Measurements from ENCODE around the gene GRK5.

Gene GRK5

GRCh38 chr10:119498889-119499676 lies 291.7 kb downstream of the GRK5 start:
- H3K9ac ChIP-seq (ENCODE audit: low read length) = no peak overlapping the region
- no peak overlapping the region for H3K18ac ChIP-seq (ENCODE audit: low read depth in 1 of 2, low read length in 2 of 2)
- no peak overlapping the region for H2BK120ac ChIP-seq (ENCODE audit: low read depth, low read length)
- no peak overlapping the region for H4K8ac ChIP-seq (ENCODE audit: low read length)
- H3K27me3 ChIP-seq (ENCODE audit: control insufficient read depth in 1 of 2, insufficient read depth in 1 of 2, low read length in 2 of 2) = no peaks in the 10 kb centered on the region
- H3K4me2 ChIP-seq (ENCODE audit: low read length, poor library complexity, severe bottlenecking) = peak overlapping the region; percentile 35
- no peak overlapping the region for H2BK12ac ChIP-seq (ENCODE audit: low read length in 2 of 2)
- H3K4me1 ChIP-seq (ENCODE audit: control insufficient read depth, insufficient read depth, low read depth, low read length) = peaks cover 4% of the 10 kb centered on the region
- peak; percentile 44 for DNase-seq
- no peak overlapping the region for H3K4me3 ChIP-seq (ENCODE audit: insufficient read depth in 1 of 2, low read depth in 1 of 2, low read length in 2 of 2)
- H3K14ac ChIP-seq (ENCODE audit: low read length in 2 of 2) = no peak overlapping the region
- no peak overlapping the region for H3K4ac ChIP-seq (ENCODE audit: low read depth in 1 of 2, low read length in 2 of 2)
- no peak overlapping the region for H3K23ac ChIP-seq (ENCODE audit: low read length in 2 of 2)
- peaks cover 9 to 23% of the 10 kb centered on the region in 2 experiments for H3K36me3 ChIP-seq (ENCODE audit: control insufficient read depth in 1 of 2, insufficient read depth in 2 of 2, low read depth in 1 of 2, low read length in 2 of 2)
- no peak overlapping the region for H2BK5ac ChIP-seq (ENCODE audit: low read depth, low read length, poor library complexity, severe bottlenecking)
- H3K79me1 ChIP-seq (replicated peaks; ENCODE audit: low read length, poor library complexity, severe bottlenecking) = peaks cover 2% of the 10 kb centered on the region
- no peak overlapping the region for H3K27ac ChIP-seq (ENCODE audit: low read length, poor library complexity, severe bottlenecking)
- H2BK15ac ChIP-seq (ENCODE audit: low read depth, poor library complexity, severe bottlenecking) = no peak overlapping the region
- no peak overlapping the region for H2AFZ ChIP-seq (ENCODE audit: low read depth, low read length)
- H3K9me3 ChIP-seq (ENCODE audit: control insufficient read depth, low read length) = no peaks in the 10 kb centered on the region
- 79% methylated on average over 9 of the region's 11 CpGs for WGBS
- H2AK5ac ChIP-seq (ENCODE audit: low read length, severe bottlenecking) = no peak overlapping the region
- no peak overlapping the region for H4K91ac ChIP-seq (ENCODE audit: low read length)

- Histone ChIP-seq H2BK120ac (ENCODE audit: low read depth, low read length) (no peak overlapping the region), H2AK5ac (ENCODE audit: low read length, severe bottlenecking) (no peak overlapping the region), H2BK15ac (ENCODE audit: low read depth, poor library complexity, severe bottlenecking) (no peak overlapping the region), H2BK12ac (ENCODE audit: low read length in 2 of 2) (no peak overlapping the region), H3K23ac (ENCODE audit: low read length in 2 of 2) (no peak overlapping the region), H3K36me3 (ENCODE audit: control insufficient read depth in 1 of 2, insufficient read depth in 2 of 2, low read depth in 1 of 2, low read length in 2 of 2) (peaks cover 11 to 27% of the 10 kb centered on the region in 2 experiments), H4K91ac (ENCODE audit: low read length) (no peak overlapping the region), H3K27ac (ENCODE audit: low read length, poor library complexity, severe bottlenecking) (no peak overlapping the region), H3K27me3 (ENCODE audit: control insufficient read depth in 1 of 2, insufficient read depth in 1 of 2, low read length in 2 of 2) (no peaks in the 10 kb centered on the region), H3K79me1 (replicated peaks; ENCODE audit: low read length, poor library complexity, severe bottlenecking) (peaks cover 2% of the 10 kb centered on the region), H3K4me3 (ENCODE audit: insufficient read depth in 1 of 2, low read depth in 1 of 2, low read length in 2 of 2) (no peak overlapping the region), H3K9me3 (ENCODE audit: control insufficient read depth, low read length) (no peaks in the 10 kb centered on the region), H3K4me2 (ENCODE audit: low read length, poor library complexity, severe bottlenecking) (peak overlapping the region; percentile 35), H3K4ac (ENCODE audit: low read depth in 1 of 2, low read length in 2 of 2) (no peak overlapping the region), H2AFZ (ENCODE audit: low read depth, low read length) (no peak overlapping the region), H3K14ac (ENCODE audit: low read length in 2 of 2) (no peak overlapping the region), H2BK5ac (ENCODE audit: low read depth, low read length, poor library complexity, severe bottlenecking) (no peak overlapping the region), H3K9ac (ENCODE audit: low read length) (no peak overlapping the region), H4K8ac (ENCODE audit: low read length) (no peak overlapping the region), H3K18ac (ENCODE audit: low read depth in 1 of 2, low read length in 2 of 2) (no peak overlapping the region), H3K4me1 (ENCODE audit: control insufficient read depth, insufficient read depth, low read depth, low read length) (peaks cover 4% of the 10 kb centered on the region)
- no peak for DNase-seq
- 93% methylated on average over 3 of the region's 5 CpGs for WGBS
Observed at GRCh38 chr10:119499677-119500002, 292.3 kb downstream of the GRK5 start.

GRCh38 chr10:119500123-119500795 lies 292.9 kb downstream of the GRK5 start:
- H2BK120ac ChIP-seq (ENCODE audit: low read depth, low read length) = no peak overlapping the region
- H4K8ac ChIP-seq (ENCODE audit: low read length) = no peak overlapping the region
- peaks cover 2% of the 10 kb centered on the region for H3K79me1 ChIP-seq (replicated peaks; ENCODE audit: low read length, poor library complexity, severe bottlenecking)
- no peak overlapping the region for H3K23ac ChIP-seq (ENCODE audit: low read length in 2 of 2)
- H3K9me3 ChIP-seq (ENCODE audit: control insufficient read depth, low read length) = no peaks in the 10 kb centered on the region
- H3K4me2 ChIP-seq (ENCODE audit: low read length, poor library complexity, severe bottlenecking) = no peak overlapping the region
- H3K27me3 ChIP-seq (ENCODE audit: control insufficient read depth in 1 of 2, insufficient read depth in 1 of 2, low read length in 2 of 2) = no peaks in the 10 kb centered on the region
- H3K4me1 ChIP-seq (ENCODE audit: control insufficient read depth, insufficient read depth, low read depth, low read length) = peaks cover 4% of the 10 kb centered on the region
- no peak overlapping the region for H4K91ac ChIP-seq (ENCODE audit: low read length)
- no peak overlapping the region for H3K4me3 ChIP-seq (ENCODE audit: insufficient read depth in 1 of 2, low read depth in 1 of 2, low read length in 2 of 2)
- peaks cover 13 to 31% of the 10 kb centered on the region in 2 experiments for H3K36me3 ChIP-seq (ENCODE audit: control insufficient read depth in 1 of 2, insufficient read depth in 2 of 2, low read depth in 1 of 2, low read length in 2 of 2)
- WGBS = 83% methylated on average over 6 of the region's 8 CpGs
- no peak overlapping the region for H3K14ac ChIP-seq (ENCODE audit: low read length in 2 of 2)
- no peak overlapping the region for H3K9ac ChIP-seq (ENCODE audit: low read length)
- H2BK5ac ChIP-seq (ENCODE audit: low read depth, low read length, poor library complexity, severe bottlenecking) = no peak overlapping the region
- DNase-seq = no peak
- H3K18ac ChIP-seq (ENCODE audit: low read depth in 1 of 2, low read length in 2 of 2) = no peak overlapping the region
- H2AFZ ChIP-seq (ENCODE audit: low read depth, low read length) = no peak overlapping the region
- H2BK12ac ChIP-seq (ENCODE audit: low read length in 2 of 2) = no peak overlapping the region
- no peak overlapping the region for H2BK15ac ChIP-seq (ENCODE audit: low read depth, poor library complexity, severe bottlenecking)
- no peak overlapping the region for H3K4ac ChIP-seq (ENCODE audit: low read depth in 1 of 2, low read length in 2 of 2)
- no peak overlapping the region for H2AK5ac ChIP-seq (ENCODE audit: low read length, severe bottlenecking)
- H3K27ac ChIP-seq (ENCODE audit: low read length, poor library complexity, severe bottlenecking) = no peak overlapping the region

- Histone ChIP-seq H3K23ac (ENCODE audit: low read length in 2 of 2) (no peak overlapping the region), H3K9ac (ENCODE audit: low read length) (no peak overlapping the region), H2BK5ac (ENCODE audit: low read depth, low read length, poor library complexity, severe bottlenecking) (no peak overlapping the region), H2BK12ac (ENCODE audit: low read length in 2 of 2) (peak overlapping the region in 1 of 2 experiments; percentile 17), H4K91ac (ENCODE audit: low read length) (no peak overlapping the region), H3K4ac (ENCODE audit: low read depth in 1 of 2, low read length in 2 of 2) (no peak overlapping the region), H3K36me3 (ENCODE audit: control insufficient read depth in 1 of 2, insufficient read depth in 2 of 2, low read depth in 1 of 2, low read length in 2 of 2) (peaks cover 13 to 31% of the 10 kb centered on the region in 2 experiments), H4K8ac (ENCODE audit: low read length) (peak overlapping the region; percentile 19), H3K4me2 (ENCODE audit: low read length, poor library complexity, severe bottlenecking) (no peak overlapping the region), H3K4me1 (ENCODE audit: control insufficient read depth, insufficient read depth, low read depth, low read length) (peaks cover 4% of the 10 kb centered on the region), H2BK15ac (ENCODE audit: low read depth, poor library complexity, severe bottlenecking) (no peak overlapping the region), H3K18ac (ENCODE audit: low read depth in 1 of 2, low read length in 2 of 2) (peak overlapping the region in 1 of 2 experiments; percentile 34), H3K9me3 (ENCODE audit: control insufficient read depth, low read length) (no peaks in the 10 kb centered on the region), H2AFZ (ENCODE audit: low read depth, low read length) (no peak overlapping the region), H2AK5ac (ENCODE audit: low read length, severe bottlenecking) (no peak overlapping the region), H3K27ac (ENCODE audit: low read length, poor library complexity, severe bottlenecking) (no peak overlapping the region), H3K14ac (ENCODE audit: low read length in 2 of 2) (no peak overlapping the region), H2BK120ac (ENCODE audit: low read depth, low read length) (no peak overlapping the region), H3K4me3 (ENCODE audit: insufficient read depth in 1 of 2, low read depth in 1 of 2, low read length in 2 of 2) (no peak overlapping the region), H3K27me3 (ENCODE audit: control insufficient read depth in 1 of 2, insufficient read depth in 1 of 2, low read length in 2 of 2) (no peaks in the 10 kb centered on the region), H3K79me1 (replicated peaks; ENCODE audit: low read length, poor library complexity, severe bottlenecking) (peaks cover 2% of the 10 kb centered on the region)
- WGBS = 92% methylated on average over 6 of the region's 6 CpGs
- no peak for DNase-seq
Observed at GRCh38 chr10:119500821-119501220, 293.4 kb downstream of the GRK5 start.

Measured in mesenchymal stem cell (in vitro differentiated cells and primary cell).